HepG2 (cell line): Measurements from ENCODE around the gene OSBPL8. TPM values are rescaled to one million over a fixed set of nuclear protein-coding genes. Genes with fewer than 3 reads are reported as not detected.

Experiments
- BCL3 ChIP-seq: sonication (generic); formaldehyde crosslinking; IDR thresholded peaks from 2 replicates; pipeline ENCODE4 v1.5.1; 2020; ENCODE audit warnings: mild to moderate bottlenecking, missing genetic modification reagents, moderate library complexity
- NFATC3 ChIP-seq: sonication (generic); formaldehyde crosslinking; IDR thresholded peaks from 2 replicates; pipeline ENCODE4 v1.5.1; 2020; ENCODE audit warnings: mild to moderate bottlenecking, missing genetic modification reagents
- NR2C2 ChIP-seq: sonication (generic); formaldehyde crosslinking; IDR thresholded peaks from 2 replicates; pipeline ENCODE4 v1.4.0; 2020; ENCODE audit warnings: missing genetic modification reagents, mild to moderate bottlenecking, moderate library complexity, borderline replicate concordance
- NRL ChIP-seq: sonication (generic); formaldehyde crosslinking; IDR thresholded peaks from 2 replicates; pipeline ENCODE4 v1.5.0; 2020; ENCODE audit warnings: missing genetic modification reagents, mild to moderate bottlenecking, moderate library complexity, borderline replicate concordance
- SNAPC4 ChIP-seq: sonication (generic); formaldehyde crosslinking; IDR thresholded peaks from 2 replicates; pipeline ENCODE4 v1.4.0; 2020; ENCODE audit warnings: mild to moderate bottlenecking, missing genetic modification reagents
- ZBTB25 ChIP-seq: IDR thresholded peaks from 2 replicates; pipeline ENCODE4 v1.6.1; 2018; ENCODE audit warnings: missing genetic modification reagents
- ZBTB49 ChIP-seq: sonication (generic); formaldehyde crosslinking; IDR thresholded peaks from 2 replicates; pipeline ENCODE4 v1.4.0; 2020; ENCODE audit warnings: missing genetic modification reagents, borderline replicate concordance
- polyA plus RNA-seq, 8 experiments: library from polyadenylated mRNA; depleted of rRNA in 3 of 8; stranded (reverse) in 7 of 8; unstranded in 1 of 8; fragments of >200 nt; fragmentation: Illumina TruSeq in 4 of 8; extraction: Trizol in 4 of 8; gene quantifications; 2 replicates each; pipeline versions ENCODE4 v1.2.1 to v1.2.3, GENCODE V29; 2011 to 2016; ENCODE audit warnings: low read depth in 4 of 8, missing spikeins in 1 of 8, mixed read lengths in 1 of 8; ENCODE audit not compliant: insufficient read depth in 1 of 8
- total RNA-seq, 5 experiments: library from RNA; depleted of rRNA; stranded (reverse); fragments of >200 nt; fragmentation: Illumina TruSeq; extraction: Trizol; gene quantifications; 2 replicates each; pipeline ENCODE4 v1.2.3, GENCODE V29; 2016; ENCODE audit warnings: low read depth in 1 of 5

OSBPL8 gene
- total and polyA plus RNA-seq, 2 of the 13 experiments (the other 11 are each of a cell fraction or from before 2014, with no cell fraction given) = 11.0 to 33.9 TPM

- TF ChIP-seq SNAPC4 (CRISPR knock-in tag) = no peak
- TF ChIP-seq BCL3 = no peak
- TF ChIP-seq ZBTB49 (CRISPR knock-in tag) = no peak
- no peak for TF ChIP-seq NR2C2
- TF ChIP-seq NFATC3 (CRISPR knock-in tag) = no peak
- no peak for TF ChIP-seq ZBTB25 (CRISPR knock-in tag)
- no peak for TF ChIP-seq NRL (CRISPR knock-in tag)
These were observed 3.8 kb downstream of the OSBPL8 start (continued) for GRCh38 chr12:76555797-76556196.
